Inferior parietal cortex (tissue), 1 donor: ENCODE measurements around the gene SALL1.
A peak's percentile ranks its signal among the peaks of the same experiment; 100 is the strongest.

Experiments used
- DNase-seq: peaks from one replicate; pipeline ENCODE4 v3.0.0-alpha.2; 2016; ENCODE audit errors: extremely low spot score

SALL1 gene

DNA sequence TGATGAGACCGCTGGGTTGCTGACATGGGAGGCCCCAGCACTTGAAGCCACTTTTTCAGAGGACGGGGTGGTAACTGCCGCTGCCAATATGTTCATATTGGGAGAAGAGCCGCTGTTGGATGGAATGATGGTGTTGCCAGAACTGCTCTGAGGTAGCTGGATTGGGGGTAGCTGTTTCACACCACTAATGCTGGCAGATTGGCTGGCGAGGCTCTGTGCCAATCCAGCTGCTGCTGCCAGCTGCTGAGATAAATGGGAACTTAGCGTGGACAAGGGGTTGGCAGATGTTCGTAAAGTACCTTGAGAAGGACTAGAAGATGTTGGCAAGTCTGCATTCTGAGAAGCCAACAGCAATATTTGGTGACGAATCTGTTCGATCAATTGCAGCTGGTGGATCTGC is 10.0 kb downstream of the SALL1 start:
- no peak for DNase-seq

DNA sequence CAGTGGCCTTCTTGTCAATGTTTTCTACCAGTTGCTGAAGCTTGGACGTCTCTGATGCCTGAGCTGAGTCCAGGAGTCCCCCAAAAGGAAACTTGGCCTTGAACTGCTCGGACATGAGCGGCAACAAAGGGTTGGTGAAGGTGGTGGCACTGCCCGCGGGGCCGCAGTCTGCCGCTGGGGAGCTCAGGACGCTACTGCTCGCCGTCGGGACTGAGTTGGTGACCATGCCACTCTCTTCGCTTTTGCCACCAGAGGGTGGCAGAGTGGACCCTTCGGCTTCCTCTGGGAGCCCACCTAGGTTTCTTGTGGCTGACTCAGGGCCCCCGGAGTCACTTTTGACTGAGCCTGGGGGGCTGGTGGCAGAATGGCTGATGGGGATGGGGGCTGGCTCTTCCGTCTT is 11.0 kb downstream of the SALL1 start:
- no peak for DNase-seq

DNA sequence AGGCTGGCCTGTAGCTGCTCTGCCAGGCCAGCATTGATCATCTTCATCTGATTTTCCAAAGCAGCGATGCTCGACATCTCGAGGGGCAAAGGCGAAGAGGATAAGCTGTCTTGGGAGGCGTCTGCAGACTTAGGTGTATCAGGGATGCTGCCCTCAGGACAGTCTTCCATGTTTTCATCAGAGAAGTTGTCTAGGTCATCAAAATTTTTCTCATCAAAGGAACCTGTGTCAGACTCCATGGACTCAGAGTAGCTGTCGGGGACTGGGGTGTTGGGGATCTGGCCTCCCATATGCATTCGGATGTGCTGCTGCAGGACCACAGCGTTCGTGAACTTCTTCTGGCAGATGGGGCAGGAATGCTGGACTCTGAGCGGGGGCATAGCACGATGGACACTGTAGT is 11.5 kb downstream of the SALL1 start:
- DNase-seq: no peak

DNA sequence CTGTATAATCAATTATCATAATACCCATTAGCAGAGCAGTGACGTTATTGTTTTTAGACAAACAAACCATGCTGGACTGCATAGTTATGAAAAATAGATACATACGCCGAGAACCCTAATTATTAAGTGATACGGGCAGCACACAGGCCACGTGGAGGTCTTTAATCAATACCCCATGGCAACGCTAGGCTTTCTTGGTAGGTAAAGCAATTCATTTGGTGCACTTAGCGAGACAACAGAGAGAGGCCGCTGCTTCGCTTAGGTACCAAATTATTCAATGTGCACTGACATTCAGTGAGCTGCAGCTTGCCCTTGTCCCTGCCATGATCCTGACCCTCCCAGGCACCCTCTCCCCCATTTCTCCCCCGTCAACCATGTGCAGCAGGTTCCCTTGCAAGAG is 12.9 kb downstream of the SALL1 start:
- DNase-seq: no peak

DNA sequence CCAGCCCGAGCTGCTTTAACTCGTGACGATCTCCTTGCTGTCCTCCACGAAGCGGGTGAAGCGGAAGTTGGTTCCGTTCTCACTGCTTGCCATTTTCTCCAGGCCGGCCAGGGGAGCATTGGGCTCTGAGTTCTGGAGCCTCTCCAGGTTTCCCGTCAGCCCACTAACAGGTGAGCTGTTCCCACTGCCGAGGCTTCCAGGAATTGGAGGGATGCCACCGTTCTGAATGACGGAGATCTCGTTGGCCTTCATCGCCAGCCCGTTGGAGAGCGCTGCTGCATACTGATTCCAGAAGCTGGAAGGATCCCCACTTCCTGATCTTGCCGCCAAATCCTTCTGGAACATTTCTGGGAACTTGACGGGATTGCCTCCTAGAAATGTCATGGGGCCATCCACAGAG is 14.0 kb downstream of the SALL1 start:
- DNase-seq: peak; percentile 37

DNA sequence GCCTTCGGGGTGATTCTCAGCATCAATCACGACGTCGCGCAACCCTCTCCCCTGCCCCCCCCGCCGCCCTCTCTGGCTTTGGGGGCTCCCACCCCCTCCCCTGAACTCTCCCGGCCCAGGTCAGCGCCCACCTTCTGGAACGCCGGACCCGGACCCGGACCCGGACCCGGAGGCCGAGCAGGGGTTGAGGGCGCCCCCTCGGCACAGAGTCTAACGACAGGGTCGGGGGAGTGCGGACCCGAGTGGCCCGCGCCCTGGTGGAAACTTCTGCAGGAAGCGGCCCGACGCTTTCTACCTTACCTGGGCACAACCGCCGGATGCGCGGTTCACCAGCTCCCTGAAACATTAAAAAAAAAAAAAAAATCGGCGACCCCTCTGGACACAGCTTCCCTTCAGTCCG is 16.2 kb downstream of the SALL1 start:
- no peak for DNase-seq

DNA sequence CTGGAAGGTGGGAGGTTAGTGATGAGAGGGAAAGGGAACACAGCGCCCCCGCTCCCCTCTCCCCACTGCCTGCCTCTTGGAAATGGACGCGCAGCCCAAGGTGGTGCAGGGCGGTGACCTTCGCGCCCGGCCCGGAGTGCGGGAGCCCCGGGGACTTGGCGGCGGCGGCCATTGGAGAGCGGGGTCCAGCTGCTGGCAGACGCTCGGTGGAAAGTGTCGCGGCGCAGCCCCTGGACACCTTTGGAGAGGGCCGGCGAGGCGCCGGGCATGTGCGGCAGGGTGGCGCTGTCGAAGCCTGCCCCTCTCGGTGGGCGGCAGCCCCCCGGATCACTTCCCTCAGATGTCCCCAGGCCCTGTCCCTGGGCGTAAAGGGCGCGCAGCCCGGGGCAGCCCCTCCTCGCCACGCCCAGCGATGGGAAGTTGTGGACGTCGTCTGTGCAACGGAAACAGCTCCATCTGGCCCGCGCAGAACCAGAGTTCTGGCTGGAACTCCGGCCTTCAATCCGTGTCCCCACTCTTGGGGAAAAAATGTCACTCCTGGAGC is 16.7 kb downstream of the SALL1 start:
- DNase-seq: no peak

DNA sequence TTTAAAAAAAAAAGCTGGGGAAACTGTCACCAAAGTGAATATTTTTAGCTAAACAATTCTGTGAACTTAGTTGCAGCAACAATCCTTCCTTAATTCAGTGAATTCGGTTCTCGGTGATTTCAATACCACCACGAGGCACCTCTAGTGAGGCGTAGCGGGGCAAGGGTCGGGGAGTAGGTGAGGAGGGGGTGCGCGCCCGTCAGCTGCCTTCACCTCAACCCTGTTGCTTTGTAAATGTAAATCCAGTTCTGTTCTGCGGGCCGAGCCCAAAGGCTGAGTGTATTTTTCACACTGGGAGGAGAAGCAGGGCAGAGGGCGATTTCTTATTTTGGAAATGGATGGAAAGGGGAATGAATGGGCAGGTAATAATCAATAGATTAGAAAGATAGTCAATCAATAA is 17.4 kb downstream of the SALL1 start:
- DNase-seq: no peak

DNA sequence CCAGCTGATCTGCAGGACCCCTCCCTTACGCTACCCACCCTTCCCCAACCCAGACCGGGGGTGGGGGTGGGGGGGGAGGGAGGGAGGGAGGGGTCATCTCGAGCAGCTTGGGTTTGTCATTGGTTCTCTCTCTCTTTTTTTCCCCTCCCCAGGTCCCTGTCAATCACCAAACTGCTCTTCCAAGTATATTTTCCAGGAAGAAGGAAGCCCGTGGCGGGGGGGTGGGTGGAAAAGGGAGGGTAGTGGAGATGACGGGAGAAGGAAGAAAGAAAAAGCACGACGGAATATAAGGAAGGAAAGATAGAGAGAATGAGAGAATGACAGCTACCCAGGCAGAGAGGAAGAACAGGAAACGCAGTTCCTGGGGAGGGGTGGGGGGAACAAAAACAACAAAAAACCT is 17.9 kb downstream of the SALL1 start:
- DNase-seq: no peak

DNA sequence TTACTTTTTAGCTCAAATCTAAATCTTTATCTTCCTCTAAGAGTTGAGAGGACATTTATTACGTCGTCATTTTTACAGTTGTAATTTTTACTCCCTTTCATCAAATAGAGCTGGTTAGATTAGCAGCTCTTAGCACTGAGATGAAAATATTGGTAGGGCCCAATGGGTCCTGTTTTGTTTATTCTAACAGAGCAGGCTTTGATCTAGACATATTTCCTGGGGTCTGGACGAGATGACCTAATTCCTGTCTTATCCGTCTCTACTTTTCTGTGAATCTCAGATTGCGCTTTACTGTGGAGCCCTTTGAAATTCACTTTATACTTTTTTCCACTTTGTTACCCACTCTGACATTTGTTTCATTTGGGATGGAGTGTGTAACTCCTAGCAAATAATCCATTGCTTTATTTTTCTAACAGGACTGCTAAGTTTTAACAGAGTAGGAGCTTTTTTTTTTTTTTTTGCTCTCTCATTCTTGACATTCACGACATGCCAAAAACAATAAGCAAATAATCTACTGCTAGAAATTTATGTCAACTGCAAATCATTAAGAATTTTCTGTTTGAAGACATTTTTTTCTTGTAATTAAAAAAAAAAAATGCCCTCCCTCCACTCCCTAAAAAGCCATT is 18.5 kb downstream of the SALL1 start:
- DNase-seq: no peak

DNA sequence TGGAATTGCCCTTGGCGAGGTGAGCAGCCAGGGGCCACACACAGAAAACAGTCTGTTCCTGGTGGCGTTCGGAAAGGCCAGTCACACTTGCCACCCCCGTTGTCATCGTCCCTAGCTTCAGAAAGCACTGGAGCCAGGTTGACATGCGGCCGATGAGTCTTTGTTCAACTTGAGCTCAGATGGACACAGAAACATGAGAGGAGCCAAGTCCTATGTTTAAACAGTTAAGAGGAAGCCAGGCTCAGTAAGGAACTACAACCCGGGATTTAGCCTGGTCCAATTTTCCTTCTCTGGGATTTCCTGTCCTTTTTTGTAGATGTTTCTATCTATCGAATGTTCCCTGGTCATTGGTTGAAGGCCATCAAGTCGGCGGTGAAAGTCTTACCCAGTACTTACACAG is 19.5 kb downstream of the SALL1 start:
- no peak for DNase-seq

DNA sequence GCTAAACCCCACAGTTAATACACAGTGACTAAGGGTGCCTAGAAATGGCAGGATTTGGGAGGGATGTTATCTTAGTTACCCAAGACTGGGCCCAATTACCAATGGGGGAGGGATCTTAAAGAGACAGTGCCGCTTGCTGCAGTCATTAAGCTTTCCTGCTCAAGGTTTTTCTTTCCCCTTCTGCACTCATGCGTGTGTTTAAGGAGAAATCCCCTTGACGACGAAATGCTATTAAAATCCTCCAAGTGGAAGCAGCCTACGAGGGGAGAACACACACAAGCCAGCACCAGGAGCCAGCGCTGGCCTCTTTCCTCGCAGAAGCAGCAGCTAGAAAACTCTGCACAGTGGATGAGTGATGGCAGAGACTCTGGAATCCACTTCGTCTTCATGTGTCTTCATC is 22.0 kb downstream of the SALL1 start:
- DNase-seq: no peak

DNA sequence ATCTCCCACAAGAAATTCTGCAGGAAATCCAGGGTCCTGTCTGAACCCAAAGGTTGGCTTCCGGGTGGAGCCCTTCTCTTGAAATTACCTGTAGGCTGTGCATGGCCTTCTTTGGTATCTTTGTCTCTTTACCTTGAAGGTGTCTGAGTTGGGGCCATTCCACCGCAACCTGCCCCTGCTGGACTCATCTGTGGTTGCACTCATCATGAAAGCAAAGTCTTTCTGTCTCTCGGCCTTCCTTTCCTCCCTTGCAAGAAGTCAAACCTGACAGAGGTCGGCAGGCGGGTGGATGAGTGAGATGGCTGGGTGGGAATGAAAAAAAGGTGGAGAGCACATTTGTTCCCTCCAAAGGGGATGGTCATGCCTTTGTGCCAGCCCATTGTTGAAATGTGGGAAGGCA is 25.1 kb downstream of the SALL1 start:
- no peak for DNase-seq

DNA sequence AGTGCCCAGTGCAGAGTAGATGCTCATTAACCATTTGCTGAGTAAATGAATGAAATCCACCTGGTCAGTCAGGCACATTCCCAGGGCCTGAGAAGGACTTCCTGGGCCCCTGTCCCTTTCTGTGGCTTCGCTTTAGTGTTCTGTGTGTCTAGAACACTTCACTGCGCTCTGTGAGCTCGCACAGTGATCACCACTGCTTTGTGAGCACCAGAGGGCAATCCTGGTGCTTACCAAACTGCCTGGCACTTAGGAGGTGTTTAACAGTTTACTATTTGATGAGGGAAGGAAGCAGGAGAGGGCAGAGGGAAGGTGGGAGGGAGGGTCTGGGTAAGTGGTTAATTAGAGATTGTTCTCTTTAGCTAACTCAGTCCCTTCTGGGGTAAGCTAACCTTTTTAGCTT is 26.2 kb downstream of the SALL1 start:
- no peak for DNase-seq

DNA sequence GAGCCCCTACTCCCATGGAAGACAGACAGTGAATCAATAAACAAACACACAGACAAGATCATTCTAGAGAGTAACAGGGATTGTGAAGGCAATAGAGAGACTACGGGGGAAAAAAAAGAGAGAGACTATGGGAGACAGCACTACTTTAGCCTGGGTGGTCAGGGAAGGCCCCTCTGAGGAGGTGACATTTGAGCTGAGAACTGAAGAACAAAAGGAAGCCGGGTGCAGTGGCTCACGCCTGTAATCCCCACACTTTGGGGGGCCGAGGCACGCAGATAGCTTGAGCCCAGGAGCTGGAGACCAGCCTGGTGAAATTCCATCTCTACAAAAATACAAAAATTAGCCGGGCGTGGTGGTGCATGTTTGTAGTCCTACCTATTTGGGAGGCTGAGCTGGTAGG is 29.2 kb downstream of the SALL1 start:
- DNase-seq: no peak

DNA sequence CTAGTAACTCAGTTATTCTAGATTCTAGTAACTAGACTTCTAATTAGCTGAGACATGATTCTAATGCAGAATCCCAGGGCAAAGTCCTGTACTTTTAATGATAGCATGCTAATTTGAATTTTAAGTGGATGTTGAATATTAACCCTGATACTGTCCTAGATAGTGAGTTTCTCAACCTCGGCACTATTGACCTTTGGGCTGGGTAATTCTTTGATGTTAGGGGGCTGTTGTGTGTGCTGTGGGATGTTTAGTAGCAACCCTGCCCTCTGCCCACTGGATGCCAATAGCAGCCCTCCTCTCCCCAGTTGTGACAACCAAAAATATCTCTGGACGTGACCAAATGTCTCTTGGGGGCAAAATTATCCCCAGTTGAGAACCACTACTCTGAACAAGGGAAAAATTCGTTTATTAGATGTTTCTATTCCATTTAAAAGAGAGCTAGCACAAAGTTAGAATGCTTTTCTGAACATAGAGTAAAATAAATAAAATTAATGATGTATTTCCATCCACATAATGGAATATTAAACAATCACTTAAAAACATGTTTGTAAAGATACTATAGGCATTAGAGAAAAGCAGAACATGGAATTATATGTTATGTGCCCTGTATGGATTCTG is 30.2 kb downstream of the SALL1 start:
- DNase-seq: no peak

DNA sequence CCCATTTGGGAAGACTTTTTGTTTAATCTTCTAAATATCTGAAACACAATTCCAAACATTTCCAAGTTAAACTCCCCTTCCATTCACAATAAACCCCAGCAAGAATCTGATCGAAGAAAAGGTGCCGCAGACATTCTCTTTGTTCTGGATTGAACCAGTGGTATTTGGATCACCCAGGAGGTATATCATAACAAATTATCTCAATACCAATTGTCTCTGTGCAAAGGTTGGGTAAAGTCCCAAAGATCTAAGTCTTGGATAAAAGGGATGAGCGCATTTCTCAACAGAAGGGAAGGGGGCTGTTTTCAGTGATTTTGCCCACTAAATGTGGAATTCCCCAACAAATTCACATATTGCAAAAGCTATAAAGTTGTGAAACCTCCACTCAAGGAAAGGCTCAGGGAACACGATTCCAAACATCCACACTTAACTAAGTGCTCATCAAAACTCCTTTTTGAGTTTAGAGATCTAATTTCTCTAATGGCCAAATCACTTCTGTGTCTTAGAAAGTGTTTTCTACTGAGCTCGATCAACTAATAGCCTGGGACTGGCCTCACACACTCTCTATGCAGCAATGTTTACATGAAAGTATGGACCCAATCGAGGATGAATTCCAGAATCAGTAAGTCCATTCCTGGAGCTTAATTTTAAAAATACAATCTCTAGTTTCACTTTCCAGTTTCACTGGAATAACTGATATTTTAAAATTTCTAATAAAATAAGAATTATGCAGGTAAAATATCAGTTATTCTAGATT is 30.9 kb downstream of the SALL1 start:
- no peak for DNase-seq

DNA sequence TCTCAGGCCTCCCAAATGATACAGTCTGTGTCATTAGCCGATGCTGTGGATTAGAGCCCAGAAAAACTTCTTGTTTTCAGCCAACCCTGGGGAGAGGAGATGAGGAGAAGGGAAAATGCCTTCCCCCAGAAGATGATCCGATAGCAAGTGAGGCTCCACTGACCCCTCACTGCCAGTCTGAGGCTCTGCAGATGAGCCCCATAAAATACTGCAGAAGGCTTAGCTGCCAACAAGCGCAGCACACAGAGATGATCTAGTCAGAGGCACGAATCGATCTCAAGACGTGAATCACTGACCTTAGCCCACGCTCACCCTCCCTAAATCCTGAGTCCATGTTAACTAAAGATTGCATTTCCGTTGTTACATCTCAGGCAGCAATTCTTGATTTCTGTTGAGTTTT is 31.5 kb downstream of the SALL1 start:
- DNase-seq: no peak

DNA sequence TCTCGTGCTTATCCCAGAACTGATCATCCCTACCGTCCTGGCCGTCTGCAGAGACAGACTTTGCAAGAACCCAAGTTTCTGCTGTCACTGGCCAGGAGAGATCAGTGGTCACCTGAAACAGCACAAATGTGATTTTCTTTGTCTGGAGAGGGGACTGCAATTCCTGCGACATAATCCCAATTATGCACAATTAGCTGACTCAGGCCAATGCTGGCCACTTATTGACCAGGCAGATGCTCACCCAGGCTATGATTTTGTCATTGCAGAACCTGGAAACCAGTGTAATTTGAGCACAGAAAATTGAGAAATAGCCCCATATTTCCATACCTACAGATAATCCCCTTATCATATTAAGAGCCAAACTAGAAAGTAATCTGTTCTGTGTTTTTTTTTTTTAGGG is 34.7 kb downstream of the SALL1 start:
- no peak for DNase-seq

DNA sequence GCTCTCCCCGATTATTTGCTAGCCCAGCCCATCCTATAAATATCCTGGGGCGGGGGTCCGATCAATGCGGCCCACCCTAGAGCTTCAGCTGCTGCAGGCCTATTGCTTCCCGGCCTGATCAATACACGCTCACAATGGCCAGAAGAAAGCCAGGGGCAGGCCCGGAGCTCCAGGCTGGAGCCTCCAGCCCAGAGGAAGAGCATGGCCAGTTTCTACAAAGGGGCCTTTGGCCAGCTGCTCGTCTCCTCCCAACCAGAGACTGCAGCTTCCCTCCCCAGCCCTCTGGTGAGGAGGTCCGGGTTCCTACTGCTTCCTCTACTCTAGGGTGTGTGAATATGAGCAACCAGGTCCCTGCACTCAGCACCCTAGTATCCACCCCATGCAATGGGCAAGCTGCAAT is 36.7 kb downstream of the SALL1 start:
- DNase-seq: no peak

DNA sequence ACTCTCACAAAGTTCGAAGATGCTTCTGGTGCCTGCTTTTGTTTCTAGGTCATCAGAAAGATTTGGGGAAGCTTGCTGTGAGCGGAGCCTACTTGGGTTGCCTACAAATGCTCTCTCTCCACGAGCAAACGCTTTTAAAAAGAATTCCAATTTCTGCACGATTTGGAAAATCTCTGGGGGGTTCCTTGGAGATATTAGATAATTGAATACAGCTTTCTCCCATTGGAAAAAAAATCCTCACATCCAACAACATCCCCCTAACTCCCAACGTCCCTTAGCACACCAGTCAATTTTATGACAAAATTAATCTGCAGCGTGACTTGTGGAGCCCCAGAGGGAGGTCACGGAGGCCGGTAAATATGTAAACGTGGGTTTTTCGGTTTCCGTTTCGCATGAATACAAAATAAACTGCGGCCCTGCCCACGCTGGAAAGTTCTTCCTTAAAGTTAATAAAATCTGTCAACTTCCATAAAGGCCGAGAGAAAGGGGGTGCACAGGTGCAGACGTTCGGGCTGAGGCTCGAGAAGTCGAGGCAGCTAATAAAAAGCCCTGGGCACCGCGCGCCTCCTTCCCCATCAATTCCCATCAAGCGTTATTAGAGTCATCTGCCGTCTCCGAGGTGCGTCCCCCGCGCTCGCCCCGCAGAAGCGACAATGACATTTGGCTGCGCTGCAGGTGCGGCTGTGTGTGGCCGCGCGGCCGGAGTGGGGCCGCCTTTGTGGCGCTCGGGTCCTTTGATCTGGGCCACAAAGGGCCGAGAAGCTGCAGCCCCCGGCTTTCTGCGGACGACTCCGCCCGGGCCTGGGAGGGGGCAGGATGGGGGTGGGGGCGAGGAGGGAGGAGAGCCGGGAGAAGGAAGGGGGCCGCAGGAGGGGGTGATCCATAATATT is 37.6 kb downstream of the SALL1 start:
- DNase-seq: no peak

DNA sequence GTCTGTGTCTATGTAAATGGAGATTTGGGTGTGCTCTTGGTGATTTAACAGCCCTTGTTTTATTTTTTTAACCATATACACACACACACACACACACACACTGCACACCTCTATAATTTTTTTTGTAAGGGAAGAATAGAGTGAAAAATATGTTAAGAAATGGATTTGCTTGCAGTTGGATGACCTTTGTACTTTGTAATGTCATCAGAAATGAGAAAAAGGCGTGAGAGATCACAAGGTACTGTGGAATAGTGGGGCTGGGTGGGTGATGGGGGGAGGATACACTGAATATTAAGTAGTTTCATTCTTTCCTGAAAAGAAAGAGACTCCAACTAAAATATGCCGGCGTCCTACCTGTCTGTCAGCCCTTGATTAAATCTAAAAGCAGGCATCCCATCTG is 38.7 kb downstream of the SALL1 start:
- no peak for DNase-seq
